GM23338 (cell line): ENCODE results near the gene TXNDC17. TPM values are rescaled to one million over a fixed set of nuclear protein-coding genes. Genes with fewer than 3 reads are reported as not detected.

Experiments
- ATAC-seq: fragments of 200-7000 bp; cut with Tn5 transposase; 3 replicates; pipeline ENCODE4 v1.9.1; 2020
- DNase-seq: peaks from one replicate; pipeline ENCODE4 v3.0.0-alpha.2; 2015; ENCODE audit warnings: low spot score
- H2AFZ ChIP-seq: fragments of 200-600 bp; sonication (generic); 2 replicates; pipeline ENCODE4 v1.8.0; 2016; ENCODE audit warnings: antibody characterized with exemption, mild to moderate bottlenecking, moderate library complexity
- H3F3A ChIP-seq: fragments of 200-600 bp; sonication (generic); replicated peaks from 2 replicates; pipeline ENCODE4 v1.8.0; 2017; ENCODE audit warnings: antibody characterized with exemption, mixed run types, low read depth
- H3K27ac ChIP-seq: fragments of 200-600 bp; sonication (generic); 2 replicates; pipeline ENCODE4 v1.6.1; 2016; ENCODE audit warnings: low read depth
- H3K27me3 ChIP-seq: fragments of 200-600 bp; sonication (generic); 2 replicates; pipeline ENCODE4 v1.8.0; 2016; ENCODE audit warnings: mild to moderate bottlenecking, mixed run types, moderate library complexity; ENCODE audit not compliant: insufficient read depth
- H3K36me3 ChIP-seq: fragments of 200-600 bp; sonication (generic); 2 replicates; pipeline ENCODE4 v1.8.0; 2016; ENCODE audit warnings: mild to moderate bottlenecking; ENCODE audit not compliant: insufficient read depth
- H3K4me1 ChIP-seq: fragments of 200-600 bp; sonication (generic); 2 replicates; pipeline ENCODE4 v1.8.0; 2016; ENCODE audit warnings: mild to moderate bottlenecking, moderate library complexity; ENCODE audit not compliant: insufficient read depth
- H3K4me2 ChIP-seq: fragments of 200-600 bp; sonication (generic); 2 replicates; pipeline ENCODE4 v1.7.1; 2017; ENCODE audit warnings: mixed run types
- H3K4me3 ChIP-seq: fragments of 200-600 bp; sonication (generic); 2 replicates; pipeline ENCODE4 v1.6.1; 2016; ENCODE audit warnings: mixed run types
- H3K79me2 ChIP-seq: fragments of 200-600 bp; sonication (generic); replicated peaks from 2 replicates; pipeline ENCODE4 v1.8.0; 2017; ENCODE audit warnings: mild to moderate bottlenecking; ENCODE audit not compliant: insufficient read depth
- H3K9me2 ChIP-seq: fragments of 200-600 bp; sonication (generic); 2 replicates; pipeline ENCODE4 v1.8.0; 2017; ENCODE audit not compliant: insufficient read depth
- H4K20me1 ChIP-seq: fragments of 200-600 bp; sonication (generic); replicated peaks from 2 replicates; pipeline ENCODE4 v1.8.0; 2017; ENCODE audit warnings: mild to moderate bottlenecking; ENCODE audit not compliant: insufficient read depth
- H3K27ac Mint-ChIP-seq: 2 replicates; pipeline ENCODE4 v1.8.0; 2020; ENCODE audit warnings: inconsistent platforms, mild to moderate bottlenecking, moderate library complexity, mixed read lengths
- H3K27me3 Mint-ChIP-seq: 3 replicates; pipeline ENCODE4 v1.8.0; 2022; ENCODE audit warnings: low read depth, mild to moderate bottlenecking, moderate library complexity, mixed read lengths, inconsistent platforms; ENCODE audit not compliant: insufficient read depth, poor library complexity
- H3K36me3 Mint-ChIP-seq: 3 replicates; pipeline ENCODE4 v1.8.0; 2021; ENCODE audit warnings: low read depth, mild to moderate bottlenecking, inconsistent platforms, moderate library complexity, mixed read lengths
- H3K4me1 Mint-ChIP-seq: 3 replicates; pipeline ENCODE4 v1.8.0; 2020; ENCODE audit warnings: mild to moderate bottlenecking, inconsistent platforms, mixed read lengths
- H3K4me3 Mint-ChIP-seq: 3 replicates; pipeline ENCODE4 v1.8.0; 2021; ENCODE audit warnings: moderate library complexity, mild to moderate bottlenecking, inconsistent platforms, mixed read lengths
- H3K9me3 Mint-ChIP-seq: 3 replicates; pipeline ENCODE4 v1.8.0; 2020; ENCODE audit warnings: moderate library complexity, mild to moderate bottlenecking, inconsistent platforms, mixed read lengths
- CREB1 ChIP-seq: fragments of 250-450 bp; sonication (Bioruptor Pico); IDR thresholded peaks from 2 replicates; pipeline ENCODE4 v1.5.0; 2020; ENCODE audit warnings: low read depth, mild to moderate bottlenecking, moderate library complexity
- EZH2 ChIP-seq: fragments of 200-600 bp; sonication (generic); IDR thresholded peaks from one replicate; pipeline ENCODE4 v1.8.0; 2017; ENCODE audit warnings: antibody characterized with exemption, mild to moderate bottlenecking, low read depth; ENCODE audit not compliant: unreplicated experiment
- EZH2phosphoT487 ChIP-seq: fragments of 200-600 bp; sonication (generic); IDR thresholded peaks from one replicate; pipeline ENCODE4 v1.8.1; 2018; ENCODE audit warnings: antibody characterized with exemption; ENCODE audit not compliant: unreplicated experiment
- JUNB ChIP-seq: IDR thresholded peaks from one replicate; pipeline ENCODE4 v1.6.1; 2016; ENCODE audit warnings: antibody characterized with exemption; ENCODE audit not compliant: unreplicated experiment
- NANOG ChIP-seq: IDR thresholded peaks from 2 replicates; pipeline ENCODE4 v1.6.1; 2016; ENCODE audit warnings: antibody characterized with exemption, borderline replicate concordance
- POLR2AphosphoS5 ChIP-seq: IDR thresholded peaks from 2 replicates; pipeline ENCODE4 v1.6.1; 2016; ENCODE audit warnings: antibody characterized with exemption, low read depth
- STAT1 ChIP-seq: IDR thresholded peaks from one replicate; pipeline ENCODE4 v1.6.1; 2016; ENCODE audit warnings: antibody characterized with exemption; ENCODE audit not compliant: unreplicated experiment
- ZNF114 ChIP-seq: fragments of 250-450 bp; sonication (Bioruptor Pico); IDR thresholded peaks from 2 replicates; pipeline ENCODE4 v1.5.0; 2020; ENCODE audit warnings: mild to moderate bottlenecking, moderate library complexity
- ZNF331 ChIP-seq: fragments of 250-450 bp; sonication (Bioruptor Pico); IDR thresholded peaks from 2 replicates; pipeline ENCODE4 v1.5.0; 2020; ENCODE audit warnings: low read depth, mild to moderate bottlenecking, moderate library complexity
- polyA plus RNA-seq: library from polyadenylated mRNA; unstranded; fragments of >200 nt; fragmentation: Nextera tagmentation; extraction: Ambion mirVana; gene quantifications from 2 replicates; pipeline ENCODE4 v1.2.1, GENCODE V29; 2016
- total RNA-seq: library from RNA; depleted of rRNA; stranded (reverse); fragments of >200 nt; shearing (Covaris generic); gene quantifications from 2 replicates; pipeline ENCODE4 v1.2.3, GENCODE V29; 2014
- TF ChIP-seq, protein P1 (sequence below): IDR thresholded peaks from 2 replicates; pipeline ENCODE4 v1.6.1; 2016; ENCODE audit warnings: antibody characterized with exemption
- TF ChIP-seq, protein P2 (sequence below): IDR thresholded peaks from one replicate; pipeline ENCODE4 v1.6.1; 2018; ENCODE audit warnings: antibody characterized with exemption; ENCODE audit not compliant: unreplicated experiment
- TF ChIP-seq, protein P3 (sequence below), 2 experiments: fragments of 200-600 bp in 1 of 2; sonication (generic) in 1 of 2; conservative IDR thresholded peaks; 2 replicates each; pipeline versions ENCODE4 v1.5.1 to v1.6.1; 2016 to 2017; ENCODE audit warnings: antibody characterized with exemption in 2 of 2, low read depth in 2 of 2, mild to moderate bottlenecking in 2 of 2, moderate library complexity in 1 of 2

The TXNDC17 gene
- total and polyA plus RNA-seq, 2 experiments from 2014 or later = 202 to 887 TPM

DNA sequence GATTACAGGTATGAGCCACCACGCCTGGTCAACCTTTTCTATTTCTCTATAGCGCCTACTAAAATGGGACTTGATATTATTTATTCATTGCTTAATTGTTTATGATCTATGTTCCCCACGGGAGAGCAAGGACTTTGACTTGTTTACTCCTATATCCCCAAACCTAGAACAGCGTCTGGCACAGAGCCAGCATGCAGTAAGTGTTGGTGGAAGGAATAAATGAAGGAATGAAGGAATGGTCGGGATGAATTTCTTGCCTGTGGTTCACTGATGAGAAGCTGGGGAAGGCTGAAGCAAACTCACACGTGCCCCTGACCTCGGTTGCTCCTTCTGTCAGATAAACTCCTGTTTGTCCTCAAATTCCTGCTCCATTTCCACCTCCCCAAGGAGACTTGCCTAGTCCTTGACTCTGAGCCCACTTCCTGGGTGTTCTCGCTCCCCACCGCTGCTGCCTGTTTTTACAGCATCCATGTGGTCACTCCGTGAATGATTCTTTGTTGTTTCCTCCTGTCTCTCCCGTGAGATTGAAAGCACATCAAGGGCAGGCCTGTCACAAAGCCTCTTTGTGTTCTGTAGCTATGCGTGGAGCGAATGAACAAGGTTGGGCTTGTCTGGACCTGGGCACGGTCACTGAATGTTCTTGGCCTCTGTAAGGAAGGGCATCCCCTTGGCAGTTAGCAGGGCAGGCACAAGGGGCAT is 28.0 kb downstream of the TXNDC17 start (continued):
- TF ChIP-seq POLR2AphosphoS5 = no peak
- TF ChIP-seq EZH2phosphoT487 = no peak
- no peak for TF ChIP-seq JUNB

DNA sequence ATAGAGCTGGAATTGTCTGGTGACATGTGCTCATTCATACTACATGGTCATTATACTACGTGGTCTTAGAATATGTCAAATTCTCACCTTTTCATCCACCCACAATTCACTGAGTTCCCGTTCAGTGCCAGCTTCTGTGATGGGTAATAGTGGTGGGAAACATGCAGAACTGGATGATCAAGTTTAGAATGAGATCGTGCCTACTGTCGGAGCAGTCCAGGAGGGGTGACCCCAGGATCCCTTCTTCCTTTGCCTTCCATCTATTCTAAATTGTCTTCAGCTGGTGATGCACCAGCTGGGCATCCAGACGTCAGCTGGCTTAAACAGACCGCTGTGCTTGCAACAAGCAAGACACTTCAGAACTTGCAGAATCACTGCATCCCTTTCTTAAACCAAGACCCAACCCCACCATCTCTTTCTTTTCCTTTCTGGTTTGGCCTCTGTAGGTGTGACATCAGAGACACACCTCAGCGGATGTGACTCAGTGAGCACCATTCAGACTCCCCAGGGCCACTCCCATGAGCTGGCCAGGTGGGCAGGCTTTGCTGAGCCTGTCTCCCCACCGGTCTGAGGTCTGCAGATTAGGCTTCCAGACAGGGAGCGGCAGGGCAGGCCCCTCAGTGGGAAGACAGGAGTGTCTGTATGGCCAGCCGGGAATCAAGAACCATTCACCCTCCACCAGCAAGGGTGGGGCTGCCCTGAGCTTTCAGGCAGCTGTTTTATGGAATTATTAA is 28.8 kb downstream of the TXNDC17 start:
- Histone ChIP-seq H4K20me1 (peaks cover 7% of the 10 kb centered on the region; the same call in 1 of the 2 replicates), H3K27ac (no peak overlapping the region), H2AFZ (no peak overlapping the region), H3K4me1 (no peaks in the 10 kb centered on the region), H3F3A (no peaks in the 10 kb centered on the region), H3K4me2 (no peak overlapping the region), H3K9me2 (no peaks in the 10 kb centered on the region), H3K36me3 (no peaks in the 10 kb centered on the region), H3K4me3 (no peak overlapping the region), H3K79me2 (no peaks in the 10 kb centered on the region), H3K27me3 (peaks cover 12% of the 10 kb centered on the region)
- H3K4me1 Mint-ChIP-seq = peaks cover 8% of the 10 kb centered on the region; the same call in 2 of the 3 replicates
- H3K27ac Mint-ChIP-seq = no peak overlapping the region
- ATAC-seq (no peak), DNase-seq (no peak)
- no peaks in the 10 kb centered on the region for H3K9me3 Mint-ChIP-seq
- no peak overlapping the region for H3K4me3 Mint-ChIP-seq
- no peaks in the 10 kb centered on the region for H3K36me3 Mint-ChIP-seq
- H3K27me3 Mint-ChIP-seq = peaks cover 16% of the 10 kb centered on the region
- TF ChIP-seq EZH2phosphoT487 = no peak
- TF ChIP-seq CREB1 (CRISPR knock-in tag) = no peak
- TF ChIP-seq, protein P1, sequence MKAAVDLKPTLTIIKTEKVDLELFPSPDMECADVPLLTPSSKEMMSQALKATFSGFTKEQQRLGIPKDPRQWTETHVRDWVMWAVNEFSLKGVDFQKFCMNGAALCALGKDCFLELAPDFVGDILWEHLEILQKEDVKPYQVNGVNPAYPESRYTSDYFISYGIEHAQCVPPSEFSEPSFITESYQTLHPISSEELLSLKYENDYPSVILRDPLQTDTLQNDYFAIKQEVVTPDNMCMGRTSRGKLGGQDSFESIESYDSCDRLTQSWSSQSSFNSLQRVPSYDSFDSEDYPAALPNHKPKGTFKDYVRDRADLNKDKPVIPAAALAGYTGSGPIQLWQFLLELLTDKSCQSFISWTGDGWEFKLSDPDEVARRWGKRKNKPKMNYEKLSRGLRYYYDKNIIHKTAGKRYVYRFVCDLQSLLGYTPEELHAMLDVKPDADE = no peak
- no peak for TF ChIP-seq JUNB
- TF ChIP-seq STAT1 = no peak
- TF ChIP-seq, protein P2, sequence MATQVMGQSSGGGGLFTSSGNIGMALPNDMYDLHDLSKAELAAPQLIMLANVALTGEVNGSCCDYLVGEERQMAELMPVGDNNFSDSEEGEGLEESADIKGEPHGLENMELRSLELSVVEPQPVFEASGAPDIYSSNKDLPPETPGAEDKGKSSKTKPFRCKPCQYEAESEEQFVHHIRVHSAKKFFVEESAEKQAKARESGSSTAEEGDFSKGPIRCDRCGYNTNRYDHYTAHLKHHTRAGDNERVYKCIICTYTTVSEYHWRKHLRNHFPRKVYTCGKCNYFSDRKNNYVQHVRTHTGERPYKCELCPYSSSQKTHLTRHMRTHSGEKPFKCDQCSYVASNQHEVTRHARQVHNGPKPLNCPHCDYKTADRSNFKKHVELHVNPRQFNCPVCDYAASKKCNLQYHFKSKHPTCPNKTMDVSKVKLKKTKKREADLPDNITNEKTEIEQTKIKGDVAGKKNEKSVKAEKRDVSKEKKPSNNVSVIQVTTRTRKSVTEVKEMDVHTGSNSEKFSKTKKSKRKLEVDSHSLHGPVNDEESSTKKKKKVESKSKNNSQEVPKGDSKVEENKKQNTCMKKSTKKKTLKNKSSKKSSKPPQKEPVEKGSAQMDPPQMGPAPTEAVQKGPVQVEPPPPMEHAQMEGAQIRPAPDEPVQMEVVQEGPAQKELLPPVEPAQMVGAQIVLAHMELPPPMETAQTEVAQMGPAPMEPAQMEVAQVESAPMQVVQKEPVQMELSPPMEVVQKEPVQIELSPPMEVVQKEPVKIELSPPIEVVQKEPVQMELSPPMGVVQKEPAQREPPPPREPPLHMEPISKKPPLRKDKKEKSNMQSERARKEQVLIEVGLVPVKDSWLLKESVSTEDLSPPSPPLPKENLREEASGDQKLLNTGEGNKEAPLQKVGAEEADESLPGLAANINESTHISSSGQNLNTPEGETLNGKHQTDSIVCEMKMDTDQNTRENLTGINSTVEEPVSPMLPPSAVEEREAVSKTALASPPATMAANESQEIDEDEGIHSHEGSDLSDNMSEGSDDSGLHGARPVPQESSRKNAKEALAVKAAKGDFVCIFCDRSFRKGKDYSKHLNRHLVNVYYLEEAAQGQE = no peak
- TF ChIP-seq ZNF114 = no peak
- TF ChIP-seq POLR2AphosphoS5 = no peak
- no peak for TF ChIP-seq ZNF331 (CRISPR knock-in tag)
- TF ChIP-seq NANOG = no peak
- TF ChIP-seq, protein P3, sequence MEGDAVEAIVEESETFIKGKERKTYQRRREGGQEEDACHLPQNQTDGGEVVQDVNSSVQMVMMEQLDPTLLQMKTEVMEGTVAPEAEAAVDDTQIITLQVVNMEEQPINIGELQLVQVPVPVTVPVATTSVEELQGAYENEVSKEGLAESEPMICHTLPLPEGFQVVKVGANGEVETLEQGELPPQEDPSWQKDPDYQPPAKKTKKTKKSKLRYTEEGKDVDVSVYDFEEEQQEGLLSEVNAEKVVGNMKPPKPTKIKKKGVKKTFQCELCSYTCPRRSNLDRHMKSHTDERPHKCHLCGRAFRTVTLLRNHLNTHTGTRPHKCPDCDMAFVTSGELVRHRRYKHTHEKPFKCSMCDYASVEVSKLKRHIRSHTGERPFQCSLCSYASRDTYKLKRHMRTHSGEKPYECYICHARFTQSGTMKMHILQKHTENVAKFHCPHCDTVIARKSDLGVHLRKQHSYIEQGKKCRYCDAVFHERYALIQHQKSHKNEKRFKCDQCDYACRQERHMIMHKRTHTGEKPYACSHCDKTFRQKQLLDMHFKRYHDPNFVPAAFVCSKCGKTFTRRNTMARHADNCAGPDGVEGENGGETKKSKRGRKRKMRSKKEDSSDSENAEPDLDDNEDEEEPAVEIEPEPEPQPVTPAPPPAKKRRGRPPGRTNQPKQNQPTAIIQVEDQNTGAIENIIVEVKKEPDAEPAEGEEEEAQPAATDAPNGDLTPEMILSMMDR (conservative IDR thresholded peaks at IDR 0.05; ENCODE audit: low read depth in 2 of 2) = no peak
- TF ChIP-seq EZH2 = no peak
